Activated naive CD4-positive, alpha-beta T cell treated with anti-CD3 and anti-CD28 coated beads, Interleukin-2, amount 50 U/mL, for 24 hours (primary cell): ENCODE results near the gene POU4F1.
"Not testable (repeated sequence)": the region's sequence is repeated elsewhere in the genome, so short reads cannot be mapped to it uniquely, and the experiment has no call there.

Experiments used
- H3K27ac Mint-ChIP-seq: one replicate; pipeline ENCODE4 v1.8.0; 2021; ENCODE audit warnings: mild to moderate bottlenecking, mixed read lengths
- H3K27me3 Mint-ChIP-seq: one replicate; pipeline ENCODE4 v1.8.0; 2021; ENCODE audit warnings: mixed read lengths
- H3K36me3 Mint-ChIP-seq: one replicate; pipeline ENCODE4 v1.8.0; 2021; ENCODE audit warnings: mixed read lengths
- H3K4me1 Mint-ChIP-seq: one replicate; pipeline ENCODE4 v1.8.0; 2021; ENCODE audit warnings: mixed read lengths
- H3K4me3 Mint-ChIP-seq: one replicate; pipeline ENCODE4 v1.8.0; 2021; ENCODE audit warnings: mild to moderate bottlenecking, mixed read lengths
- H3K9me3 Mint-ChIP-seq: one replicate; pipeline ENCODE4 v1.8.0; 2021; ENCODE audit warnings: mixed read lengths

POU4F1 gene, protein sequence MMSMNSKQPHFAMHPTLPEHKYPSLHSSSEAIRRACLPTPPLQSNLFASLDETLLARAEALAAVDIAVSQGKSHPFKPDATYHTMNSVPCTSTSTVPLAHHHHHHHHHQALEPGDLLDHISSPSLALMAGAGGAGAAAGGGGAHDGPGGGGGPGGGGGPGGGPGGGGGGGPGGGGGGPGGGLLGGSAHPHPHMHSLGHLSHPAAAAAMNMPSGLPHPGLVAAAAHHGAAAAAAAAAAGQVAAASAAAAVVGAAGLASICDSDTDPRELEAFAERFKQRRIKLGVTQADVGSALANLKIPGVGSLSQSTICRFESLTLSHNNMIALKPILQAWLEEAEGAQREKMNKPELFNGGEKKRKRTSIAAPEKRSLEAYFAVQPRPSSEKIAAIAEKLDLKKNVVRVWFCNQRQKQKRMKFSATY

GRCh38 chr13:78603240-78603957 lies at the start of gene POU4F1:
Gene POU4F1 (minus strand): TSS chr13:78603552. CDS start chr13:78603326, 226 bp downstream.
- Mint-ChIP-seq H3K36me3 (peaks cover 4% of the 10 kb centered on the region), H3K4me3 (peak within 1 kb of the TSS; percentile 84), H3K27me3 (peaks cover 82% of the 10 kb centered on the region), H3K9me3 (peaks cover 10% of the 10 kb centered on the region), H3K27ac (peak within 1 kb of the TSS; percentile 81), H3K4me1 (peaks cover 41% of the 10 kb centered on the region)

- Mint-ChIP-seq H3K27me3 (no peaks in the 10 kb centered on the region), H3K4me1 (peaks cover 28% of the 10 kb centered on the region), H3K4me3 (no peak overlapping the region), H3K9me3 (no peaks in the 10 kb centered on the region), H3K36me3 (peaks cover 13% of the 10 kb centered on the region), H3K27ac (no peak overlapping the region)
Measured at GRCh38 chr13:78652651-78653050, 49.3 kb upstream of the POU4F1 start.

- no peaks in the 10 kb centered on the region for H3K9me3 Mint-ChIP-seq
- H3K4me3 Mint-ChIP-seq = no peak overlapping the region
- H3K36me3 Mint-ChIP-seq = peaks cover 10% of the 10 kb centered on the region
- no peak overlapping the region for H3K27ac Mint-ChIP-seq
- H3K4me1 Mint-ChIP-seq = peaks cover 30% of the 10 kb centered on the region
- no peaks in the 10 kb centered on the region for H3K27me3 Mint-ChIP-seq
Measured at GRCh38 chr13:78650717-78651083, 47.3 kb upstream of the POU4F1 start.

- peaks cover 25% of the 10 kb centered on the region for H3K4me1 Mint-ChIP-seq
- H3K27ac Mint-ChIP-seq = no peak overlapping the region
- H3K9me3 Mint-ChIP-seq = no peaks in the 10 kb centered on the region
- H3K27me3 Mint-ChIP-seq = no peaks in the 10 kb centered on the region
- H3K36me3 Mint-ChIP-seq = peaks cover 6% of the 10 kb centered on the region
- no peak overlapping the region for H3K4me3 Mint-ChIP-seq
Measured at GRCh38 chr13:78649997-78650716, 46.8 kb upstream of the POU4F1 start.

DNA sequence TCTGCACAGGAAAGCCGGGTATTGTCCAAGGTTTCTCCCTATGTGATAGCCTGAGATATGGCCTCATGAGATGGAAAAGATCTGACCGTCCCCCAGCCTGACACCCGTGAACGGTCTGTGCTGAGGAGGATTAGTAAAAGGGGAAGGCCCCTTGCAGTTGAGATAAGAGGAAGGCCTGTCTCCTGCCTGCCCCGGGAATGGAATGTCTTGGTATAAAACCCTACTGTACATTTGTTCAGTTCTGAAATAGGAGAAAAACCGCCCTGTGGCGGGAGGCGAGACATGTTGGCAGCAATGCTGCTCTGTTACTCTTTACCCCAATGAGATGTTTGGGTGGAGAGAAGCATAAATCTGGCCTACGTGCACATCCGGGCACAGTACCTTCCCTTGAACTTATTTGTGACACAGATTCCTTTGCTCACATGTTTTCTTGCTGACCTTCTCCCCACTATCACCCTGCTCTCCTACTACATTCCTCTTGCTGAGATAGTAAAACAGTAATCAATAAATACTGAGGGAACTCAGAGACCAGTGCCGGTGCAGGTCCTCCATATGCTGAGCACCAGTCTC lies 43.8 kb upstream of the POU4F1 start:
- H3K36me3 Mint-ChIP-seq, H3K27me3 Mint-ChIP-seq, H3K27ac Mint-ChIP-seq, H3K4me3 Mint-ChIP-seq, H3K9me3 Mint-ChIP-seq: not testable (repeated sequence)
- H3K4me1 Mint-ChIP-seq = peaks cover 19% of the 10 kb centered on the region

- no peaks in the 10 kb centered on the region for H3K9me3 Mint-ChIP-seq
- H3K4me1 Mint-ChIP-seq = peaks cover 4% of the 10 kb centered on the region
- no peak overlapping the region for H3K4me3 Mint-ChIP-seq
- H3K27me3 Mint-ChIP-seq = no peaks in the 10 kb centered on the region
- H3K36me3 Mint-ChIP-seq = peaks cover 51% of the 10 kb centered on the region
- no peak overlapping the region for H3K27ac Mint-ChIP-seq
Measured at GRCh38 chr13:78638216-78638615, 34.9 kb upstream of the POU4F1 start.

- Mint-ChIP-seq H3K9me3 (no peaks in the 10 kb centered on the region), H3K4me1 (peaks cover 4% of the 10 kb centered on the region), H3K27ac (no peak overlapping the region), H3K27me3 (no peaks in the 10 kb centered on the region), H3K4me3 (no peak overlapping the region), H3K36me3 (peaks cover 57% of the 10 kb centered on the region)
Measured at GRCh38 chr13:78636495-78636894, 33.1 kb upstream of the POU4F1 start.

DNA sequence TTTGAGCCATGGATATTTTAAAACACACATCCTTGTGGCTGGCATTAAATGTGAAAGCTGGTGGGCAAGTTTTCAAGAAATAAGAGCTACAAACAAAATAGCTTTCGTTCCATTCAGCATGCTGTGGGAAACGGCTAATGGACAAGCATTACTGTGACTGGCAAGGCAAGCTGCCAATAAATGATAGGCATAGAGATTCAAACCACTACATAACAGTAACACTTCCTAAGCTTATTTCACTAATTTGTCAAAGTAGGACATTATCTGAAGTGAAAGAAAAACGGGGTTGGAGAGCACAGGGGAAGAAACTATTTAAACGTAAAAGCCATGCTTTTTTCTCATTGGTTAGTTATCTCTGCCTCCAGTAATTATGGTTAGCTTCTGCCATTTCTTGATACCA lies 29.6 kb upstream of the POU4F1 start:
- Mint-ChIP-seq H3K36me3 (peaks cover 63% of the 10 kb centered on the region), H3K4me1 (peaks cover 4% of the 10 kb centered on the region), H3K27ac (no peak overlapping the region), H3K9me3 (no peaks in the 10 kb centered on the region), H3K27me3 (no peaks in the 10 kb centered on the region), H3K4me3 (no peak overlapping the region)

DNA sequence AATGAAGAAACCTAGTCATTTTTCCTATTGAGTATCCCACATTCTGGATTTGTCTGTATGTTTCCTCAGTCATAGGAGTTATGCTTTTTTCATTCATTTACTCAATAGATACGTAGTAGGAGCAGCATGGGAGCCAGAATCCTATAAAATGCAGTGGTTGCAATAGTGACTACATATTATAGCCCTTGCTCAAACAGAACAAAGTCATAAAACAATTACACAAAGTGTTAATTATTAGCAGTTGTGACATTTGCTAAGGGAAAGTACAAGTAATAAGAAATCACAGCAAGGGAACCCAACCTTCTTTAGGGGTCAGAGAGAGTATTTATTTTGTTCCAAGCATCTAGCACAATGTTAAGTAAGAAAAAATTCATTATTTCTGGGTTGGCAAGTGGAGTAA lies 27.7 kb upstream of the POU4F1 start:
- peaks cover 63% of the 10 kb centered on the region for H3K36me3 Mint-ChIP-seq
- H3K27ac Mint-ChIP-seq = no peak overlapping the region
- peaks cover 3% of the 10 kb centered on the region for H3K4me1 Mint-ChIP-seq
- no peak overlapping the region for H3K4me3 Mint-ChIP-seq
- H3K9me3 Mint-ChIP-seq = no peaks in the 10 kb centered on the region
- no peaks in the 10 kb centered on the region for H3K27me3 Mint-ChIP-seq

GRCh38 chr13:78630511-78630910 lies 27.2 kb upstream of the POU4F1 start:
- Mint-ChIP-seq H3K27me3 (no peaks in the 10 kb centered on the region), H3K36me3 (peaks cover 65% of the 10 kb centered on the region), H3K4me3 (no peak overlapping the region), H3K9me3 (no peaks in the 10 kb centered on the region), H3K27ac (no peak overlapping the region), H3K4me1 (peaks cover 7% of the 10 kb centered on the region)

- Mint-ChIP-seq H3K36me3 (peaks cover 54% of the 10 kb centered on the region), H3K4me3 (no peak overlapping the region), H3K27ac (no peak overlapping the region), H3K9me3 (no peaks in the 10 kb centered on the region), H3K4me1 (peaks cover 9% of the 10 kb centered on the region), H3K27me3 (no peaks in the 10 kb centered on the region)
Measured at GRCh38 chr13:78625384-78625783, 22.0 kb upstream of the POU4F1 start.

DNA sequence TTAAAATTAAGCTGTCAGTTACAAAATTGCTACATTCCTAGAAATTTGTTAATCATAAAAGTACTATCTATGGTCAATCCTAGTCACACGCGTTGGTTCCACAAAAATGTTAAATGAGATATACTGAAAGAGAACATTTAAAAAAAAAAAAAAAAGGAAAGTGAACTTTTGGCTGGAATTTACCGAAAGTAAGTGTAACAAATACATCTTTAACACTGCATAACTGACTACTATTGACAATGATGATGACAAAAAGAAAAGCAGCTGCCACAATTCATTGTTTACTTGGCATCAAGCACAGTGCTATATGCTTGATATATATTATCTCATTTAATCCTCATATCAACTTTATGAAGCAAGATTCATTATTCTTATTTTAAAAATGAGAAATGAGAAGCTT lies 19.8 kb upstream of the POU4F1 start:
- peaks cover 48% of the 10 kb centered on the region for H3K36me3 Mint-ChIP-seq
- no peaks in the 10 kb centered on the region for H3K27me3 Mint-ChIP-seq
- H3K4me3 Mint-ChIP-seq = no peak overlapping the region
- no peaks in the 10 kb centered on the region for H3K9me3 Mint-ChIP-seq
- H3K4me1 Mint-ChIP-seq = peaks cover 9% of the 10 kb centered on the region
- no peak overlapping the region for H3K27ac Mint-ChIP-seq

- Mint-ChIP-seq H3K4me3 (no peak overlapping the region), H3K9me3 (no peaks in the 10 kb centered on the region), H3K27me3 (no peaks in the 10 kb centered on the region), H3K36me3 (peaks cover 52% of the 10 kb centered on the region), H3K4me1 (peaks cover 6% of the 10 kb centered on the region), H3K27ac (no peak overlapping the region)
Measured at GRCh38 chr13:78620936-78621470, 17.7 kb upstream of the POU4F1 start.

- Mint-ChIP-seq H3K27me3 (no peaks in the 10 kb centered on the region), H3K9me3 (peaks cover 4% of the 10 kb centered on the region), H3K27ac (no peak overlapping the region), H3K36me3 (peaks cover 53% of the 10 kb centered on the region), H3K4me1 (no peaks in the 10 kb centered on the region), H3K4me3 (no peak overlapping the region)
Measured at GRCh38 chr13:78618411-78618810, 15.1 kb upstream of the POU4F1 start.

DNA sequence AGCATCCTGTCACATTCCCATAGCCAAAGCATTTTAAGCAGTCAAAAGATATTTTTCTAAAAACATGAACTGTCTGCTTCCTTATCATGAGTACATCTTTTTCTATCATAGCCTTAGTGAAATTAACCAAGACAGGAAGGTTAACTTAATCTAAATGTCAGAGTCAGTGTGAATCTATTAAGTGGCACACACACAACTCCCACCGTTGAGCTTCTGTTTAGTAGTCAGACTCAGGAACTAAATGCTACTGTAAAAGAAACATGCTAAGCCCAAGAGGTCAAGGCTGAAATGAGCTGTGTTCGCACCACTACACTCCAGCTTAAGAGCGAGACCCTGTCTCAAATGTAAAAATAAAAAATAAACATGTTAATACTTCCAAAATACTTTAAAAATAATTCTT lies 7.7 kb upstream of the POU4F1 start:
- peaks cover 13% of the 10 kb centered on the region for H3K36me3 Mint-ChIP-seq
- no peak overlapping the region for H3K4me3 Mint-ChIP-seq
- H3K27me3 Mint-ChIP-seq = peaks cover 44% of the 10 kb centered on the region
- H3K27ac Mint-ChIP-seq = no peak overlapping the region
- peaks cover 4% of the 10 kb centered on the region for H3K9me3 Mint-ChIP-seq
- H3K4me1 Mint-ChIP-seq = peaks cover 37% of the 10 kb centered on the region
